Amygdala (tissue), 56 donors: ENCODE data around the gene MRPL57.
"Not testable (repeated sequence)": the region's sequence is repeated elsewhere in the genome, so short reads cannot be mapped to it uniquely, and the experiment has no call there.

Experiments
- DNase-seq, 56 donors: peaks; one replicate each; lab custom pipeline; 2025; lab: John Stamatoyannopoulos, UW

Gene MRPL57

DNA sequence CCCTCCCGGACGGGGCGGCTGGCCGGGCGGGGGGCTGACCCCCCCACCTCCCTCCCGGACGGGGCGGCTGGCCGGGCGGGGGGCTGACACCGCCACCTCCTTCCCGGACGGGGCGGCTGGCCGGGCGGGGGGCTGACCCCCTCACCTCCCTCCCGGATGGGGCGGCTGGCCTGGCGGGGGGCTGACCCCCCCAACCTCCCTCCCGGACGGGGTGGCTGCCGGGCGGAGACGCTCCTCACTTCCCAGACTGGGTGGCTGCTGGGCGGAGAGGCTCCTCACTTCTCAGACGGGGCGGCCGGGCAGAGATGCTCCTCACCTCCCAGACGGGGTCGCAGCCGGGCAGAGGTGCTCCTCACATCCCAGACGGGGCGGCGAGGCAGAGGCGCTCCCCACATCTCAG lies 10.0 kb downstream of the MRPL57 start:
- DNase-seq: not testable (repeated sequence)

DNA sequence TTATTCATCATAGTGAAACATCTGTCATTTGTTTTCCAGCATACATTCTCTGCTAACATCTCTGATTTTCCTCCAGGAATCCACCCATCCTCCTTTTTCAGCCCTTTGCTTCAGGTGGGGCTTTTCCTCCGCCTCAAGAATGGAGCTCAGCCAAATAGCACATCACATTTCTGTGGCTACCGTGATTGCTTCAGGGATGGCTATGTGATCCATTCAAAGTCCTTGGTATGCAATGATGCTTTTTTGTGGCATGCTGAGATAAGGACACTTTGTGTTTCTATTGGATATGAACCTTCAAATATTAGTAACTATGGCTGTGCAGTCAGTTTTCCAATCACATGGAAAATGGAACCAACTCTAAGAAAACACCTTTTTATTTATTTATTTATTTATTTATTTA lies 18.3 kb downstream of the MRPL57 start:
- not testable (repeated sequence) for DNase-seq

DNA sequence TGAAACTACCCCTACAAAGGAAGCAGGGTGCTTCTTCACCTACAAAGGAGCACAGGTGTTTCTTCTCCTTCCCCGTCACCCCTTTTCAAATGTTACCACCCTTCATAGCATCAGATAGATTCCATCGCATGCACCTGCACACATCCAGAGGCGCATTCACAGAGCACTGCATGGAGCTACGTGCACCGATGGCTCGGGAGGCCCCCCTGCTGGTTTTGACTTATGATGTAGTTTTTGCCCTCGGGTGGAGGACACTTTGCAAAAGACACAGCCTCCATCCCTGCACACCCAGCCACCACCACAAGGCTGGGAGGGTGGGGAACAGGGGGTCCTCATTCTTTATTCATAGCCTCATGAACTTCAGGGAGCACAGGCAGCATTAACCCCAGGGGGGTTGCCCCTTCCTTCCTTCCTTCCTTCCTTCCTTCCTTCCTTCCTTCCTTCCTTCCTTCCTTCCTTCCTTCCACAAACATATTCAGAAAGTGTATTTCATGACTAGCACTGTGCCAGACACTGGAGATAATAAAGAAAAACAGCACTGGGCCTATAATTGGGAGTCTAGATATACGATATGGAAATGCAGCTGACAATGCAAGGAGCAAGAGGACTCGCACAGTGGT lies 21.3 kb downstream of the MRPL57 start:
- DNase-seq: not testable (repeated sequence)

DNA sequence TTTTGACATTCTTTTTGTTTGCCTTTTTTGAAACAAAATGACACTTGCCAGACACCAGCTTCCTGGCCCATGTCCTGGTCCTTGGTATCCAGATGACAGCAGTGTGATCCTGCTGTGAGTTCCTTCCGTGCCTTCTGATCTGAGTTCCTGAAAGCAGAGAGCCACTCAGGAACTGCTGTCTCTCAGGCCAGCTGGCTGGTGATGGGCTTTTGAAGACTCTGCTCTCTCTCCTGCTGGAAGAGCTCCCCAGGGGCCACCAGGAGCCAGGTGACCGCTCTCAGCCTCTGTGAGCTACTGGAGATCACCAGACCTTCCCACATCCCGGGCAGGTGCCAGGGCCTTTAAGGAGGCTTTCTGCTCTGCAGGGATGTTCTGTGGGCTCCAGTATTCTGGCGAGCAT lies 21.9 kb downstream of the MRPL57 start:
- not testable (repeated sequence) for DNase-seq

DNA sequence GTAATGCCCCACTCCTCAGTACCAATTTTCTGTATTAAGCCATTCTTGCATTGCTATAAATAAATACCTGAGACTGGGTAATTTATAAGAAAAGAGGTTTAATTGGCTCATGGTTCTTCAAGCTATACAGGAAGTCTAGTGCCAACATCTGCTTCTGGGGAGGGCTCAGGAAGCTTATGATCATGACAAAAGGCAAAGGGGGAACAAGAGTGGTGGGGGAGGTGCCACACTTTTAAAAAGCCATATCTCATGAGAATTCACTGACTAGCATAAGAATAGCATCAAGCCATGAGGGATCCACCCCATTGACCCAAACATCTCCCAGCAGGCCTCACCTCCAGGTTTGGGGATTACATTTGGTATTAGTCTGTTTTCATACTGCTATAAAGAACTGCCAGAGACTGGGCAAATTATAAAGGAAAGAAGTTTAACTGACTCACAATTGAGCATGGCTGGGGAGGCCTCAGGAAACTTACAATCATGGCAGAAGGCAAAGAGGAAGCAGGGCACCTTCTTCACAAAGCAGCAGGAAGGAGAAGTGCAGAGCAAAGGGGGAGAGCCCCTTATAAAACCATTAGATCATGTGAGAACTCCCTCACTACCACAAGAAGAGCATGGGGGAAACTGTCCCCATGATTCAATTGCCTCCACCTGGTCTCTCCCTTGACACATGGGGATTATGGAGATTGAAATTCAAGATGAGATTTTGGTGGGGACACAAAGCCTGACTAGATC lies 25.2 kb downstream of the MRPL57 start:
- not testable (repeated sequence) for DNase-seq

DNA sequence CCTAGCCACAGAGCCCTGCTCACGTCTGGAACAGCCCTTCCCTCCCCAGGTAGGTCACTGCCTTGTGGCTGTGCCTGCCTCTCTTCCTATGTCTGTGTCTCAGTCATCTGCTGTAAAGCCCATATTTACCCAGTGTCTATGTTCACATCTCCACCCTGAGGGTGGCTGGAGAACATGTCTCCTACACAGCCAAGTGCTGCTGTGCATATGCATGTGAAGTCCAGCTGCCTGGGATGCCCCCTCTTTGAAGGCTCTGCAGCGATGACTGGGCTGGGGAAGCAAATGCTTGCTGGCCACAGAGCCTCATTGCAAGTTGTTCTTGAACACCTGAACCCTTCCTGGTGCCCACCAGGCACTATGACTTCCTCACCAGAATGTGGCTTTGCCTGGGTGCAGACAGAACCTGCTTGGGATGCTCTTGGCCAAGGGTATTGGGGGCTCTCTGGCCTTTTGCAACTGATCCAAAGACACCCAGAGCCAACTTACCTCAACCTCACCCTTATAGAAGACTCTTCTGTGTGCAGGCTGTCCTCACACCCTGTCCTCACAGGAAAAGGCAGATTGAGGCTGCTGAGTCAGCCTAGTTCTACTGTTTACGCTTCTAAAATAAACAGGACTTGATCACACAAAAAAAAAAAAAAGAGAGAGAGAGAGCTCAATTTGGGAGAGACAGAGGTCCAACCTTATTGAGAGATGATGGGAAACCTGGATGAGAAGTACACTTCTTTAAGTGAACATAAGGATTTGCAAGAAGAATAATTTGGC lies 26.5 kb downstream of the MRPL57 start:
- DNase-seq: no peak

DNA sequence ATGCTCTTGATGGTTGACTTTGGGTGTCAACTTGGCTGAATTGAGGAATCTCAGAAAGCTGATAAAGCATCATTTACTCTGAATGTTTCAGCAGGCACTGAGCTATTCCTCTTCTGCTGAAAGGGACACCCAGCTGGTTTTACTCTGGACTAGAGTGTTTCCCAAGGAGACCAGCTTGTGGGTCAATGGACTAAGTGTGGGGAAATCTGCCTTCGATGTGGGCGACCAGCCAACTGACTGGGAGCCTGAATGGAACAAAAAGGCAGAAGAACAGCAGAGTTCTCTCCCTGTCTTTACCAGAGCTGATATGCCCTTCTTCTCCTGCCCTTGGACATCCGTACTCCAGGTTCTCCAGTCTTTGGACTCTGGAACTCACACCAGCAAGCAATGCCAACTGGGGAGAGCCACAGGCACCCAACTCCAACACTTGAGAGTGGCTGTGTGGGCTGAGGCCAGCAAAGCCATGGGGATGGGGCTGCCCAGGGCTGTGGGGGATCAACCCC lies 32.2 kb downstream of the MRPL57 start:
- DNase-seq: no peak

DNA sequence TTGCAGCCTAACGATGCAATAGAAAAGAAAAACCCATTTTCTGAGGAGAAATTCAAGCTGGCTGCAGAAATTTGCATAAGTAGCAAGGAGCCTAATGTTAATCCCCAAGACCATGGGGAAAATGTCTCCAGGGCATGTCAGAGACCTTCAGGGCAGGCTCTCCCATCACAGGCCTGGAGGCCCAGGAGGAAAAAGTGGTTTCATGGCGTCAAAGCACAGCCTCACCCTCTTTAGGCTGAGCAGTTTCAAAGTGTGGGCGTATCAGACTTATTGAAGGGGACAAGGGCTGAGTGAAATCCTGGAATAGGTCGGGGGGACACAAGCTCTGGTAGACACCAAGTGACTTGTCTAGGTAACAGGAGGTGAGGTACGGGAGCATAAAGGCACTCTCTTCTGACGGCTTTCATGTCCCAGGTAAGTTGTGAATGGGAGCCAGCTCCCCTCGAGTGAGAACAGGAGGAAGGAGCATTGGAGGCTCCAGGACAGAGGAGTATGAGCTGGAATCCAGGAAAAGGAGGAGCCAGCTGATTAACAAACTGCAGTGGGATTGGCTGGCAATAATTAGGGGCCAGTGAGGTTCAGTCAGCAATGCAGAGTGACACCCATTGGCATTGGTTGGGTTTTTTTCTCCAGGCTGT lies 35.8 kb downstream of the MRPL57 start:
- DNase-seq: no peak

DNA sequence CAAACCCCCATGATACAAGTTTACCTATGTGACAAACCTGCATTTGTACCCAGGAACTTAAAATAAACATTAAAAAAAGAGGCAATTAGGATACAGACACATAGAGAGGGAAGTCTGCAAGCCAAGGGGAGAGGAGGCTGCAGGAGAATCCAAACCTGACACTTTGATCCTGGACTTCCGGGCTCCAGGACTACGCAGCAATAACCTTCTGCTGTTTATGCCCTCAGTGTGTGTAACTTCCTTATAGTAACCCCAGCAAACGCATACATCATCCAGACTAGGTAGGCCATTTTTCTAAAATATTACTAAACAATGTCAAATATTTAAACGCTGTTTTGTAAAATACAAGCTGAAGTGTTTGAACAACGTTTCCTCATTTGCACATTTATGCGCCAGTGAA lies 39.0 kb downstream of the MRPL57 start:
- DNase-seq: not testable (repeated sequence)

DNA sequence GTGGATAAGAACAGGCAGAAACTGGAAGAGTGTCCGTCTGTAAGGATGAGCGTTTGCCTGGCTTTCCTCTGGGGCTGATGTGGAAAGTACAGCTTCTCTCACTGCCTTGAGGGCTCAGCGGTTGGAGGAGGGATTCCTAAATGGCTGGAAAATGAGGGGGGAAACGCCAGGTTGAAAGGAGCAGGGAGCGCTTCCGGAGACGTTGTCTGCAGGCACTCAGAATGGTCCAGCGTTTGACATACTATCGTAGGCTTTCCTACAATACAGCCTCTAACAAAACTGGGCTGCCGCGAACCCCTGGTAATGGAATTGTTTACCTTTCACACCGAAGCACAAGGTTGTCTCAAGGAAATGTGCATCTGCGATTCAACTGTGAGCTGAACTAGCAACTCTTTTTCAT lies 39.9 kb downstream of the MRPL57 start:
- DNase-seq: no peak

DNA sequence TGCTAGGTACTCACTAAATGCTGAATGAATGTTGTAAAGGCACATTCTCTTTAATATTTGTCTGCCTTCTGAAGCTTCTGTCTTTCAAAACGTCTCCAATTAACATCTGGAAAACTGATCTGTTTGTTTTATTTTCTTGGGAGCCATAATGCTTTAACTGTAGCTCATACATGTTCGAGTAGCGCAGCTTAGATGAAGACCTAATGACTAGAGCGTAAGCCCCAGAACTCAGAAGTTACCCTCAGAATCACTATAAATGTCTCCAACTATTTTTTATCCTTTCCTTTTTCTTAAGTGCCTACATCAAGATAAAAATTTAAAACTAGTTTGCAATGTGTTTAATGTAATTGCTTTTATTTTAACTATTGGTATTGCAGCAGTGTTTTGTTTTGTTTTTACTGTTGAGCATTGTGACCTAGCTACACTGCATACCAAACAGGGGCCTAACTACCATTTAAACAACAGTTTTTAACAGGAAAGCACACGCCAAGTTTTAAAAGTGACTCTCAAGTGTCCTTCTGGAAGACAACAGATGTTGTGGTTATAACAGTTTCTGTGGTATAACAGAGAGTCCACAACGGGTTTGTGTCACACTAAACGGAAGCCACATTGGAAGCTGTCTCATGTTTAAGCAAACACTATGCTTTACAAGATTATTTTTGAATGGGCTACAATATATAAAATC lies 42.0 kb downstream of the MRPL57 start:
- DNase-seq: no peak

DNA sequence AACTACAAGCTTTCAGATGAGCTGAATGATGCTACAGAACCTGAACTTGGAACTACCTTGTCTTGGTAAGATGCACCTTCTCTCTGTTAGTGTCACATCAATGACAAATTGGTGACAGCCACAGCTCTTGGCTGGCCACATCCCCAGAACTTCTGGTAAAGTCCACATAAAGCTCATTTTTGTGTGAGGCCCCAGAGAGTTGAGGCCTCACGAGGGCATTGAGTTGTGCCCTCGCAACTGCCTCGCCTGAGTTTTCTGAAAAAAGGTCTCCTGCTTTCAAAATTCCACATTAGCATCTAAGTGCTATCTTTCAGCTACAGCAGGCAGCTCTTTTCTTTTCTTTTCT lies 42.6 kb downstream of the MRPL57 start:
- DNase-seq: no peak

DNA sequence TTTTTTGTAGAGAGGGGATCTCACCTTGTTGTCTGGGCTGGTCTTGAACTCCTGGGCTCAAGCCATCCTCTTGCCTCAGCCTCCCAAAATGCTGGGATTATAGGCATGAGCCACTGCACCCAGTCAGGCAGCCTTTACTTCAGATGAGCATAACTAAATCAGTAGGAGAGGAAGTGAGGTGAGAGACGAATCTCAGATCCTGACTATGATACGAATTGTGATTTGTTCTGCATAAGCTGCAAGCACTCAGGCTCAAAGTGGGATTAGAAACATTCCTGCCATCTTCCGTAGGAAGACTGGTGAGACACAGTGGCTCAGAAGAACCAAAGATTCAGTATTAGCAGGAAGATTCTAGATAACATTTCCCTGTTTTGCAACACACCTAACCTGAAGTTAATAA lies 43.3 kb downstream of the MRPL57 start:
- DNase-seq: not testable (repeated sequence)

DNA sequence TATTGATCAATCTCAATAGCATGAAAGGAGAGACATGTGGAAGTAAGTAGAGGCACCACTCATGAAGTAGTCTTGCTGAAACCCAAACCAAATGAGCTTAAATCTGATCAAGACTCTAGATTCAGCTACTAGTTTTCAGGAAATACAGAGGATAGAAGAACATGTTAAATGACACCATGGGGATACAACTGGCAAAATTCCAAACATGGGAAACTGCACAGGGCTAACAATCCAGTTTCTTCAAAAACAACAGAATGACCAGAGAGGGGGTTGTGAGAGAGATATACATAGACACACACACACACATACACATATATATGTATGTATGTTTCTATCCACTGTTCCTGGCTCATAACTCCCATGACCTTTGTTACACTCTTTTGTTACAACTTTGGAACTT lies 44.8 kb downstream of the MRPL57 start:
- DNase-seq: no peak

DNA sequence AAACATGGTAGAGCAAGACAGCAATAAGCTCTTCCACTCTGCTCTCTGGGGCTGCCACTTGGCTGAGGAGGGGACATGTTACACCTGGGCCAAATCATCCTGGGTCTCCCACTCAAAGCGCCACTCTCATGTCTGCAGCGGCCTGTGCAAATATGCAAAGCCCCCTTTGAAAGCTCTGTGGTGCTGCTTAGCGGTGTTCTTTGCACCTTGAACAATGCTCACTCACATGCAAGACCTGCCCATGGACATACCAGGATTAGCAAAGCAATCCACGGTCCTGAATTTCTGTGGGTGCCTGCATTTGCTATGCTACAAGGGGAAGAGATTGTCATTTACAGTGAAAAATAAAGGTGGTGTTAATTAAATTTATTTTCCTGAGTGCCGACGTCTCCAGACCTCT lies 48.6 kb downstream of the MRPL57 start:
- no peak for DNase-seq

DNA sequence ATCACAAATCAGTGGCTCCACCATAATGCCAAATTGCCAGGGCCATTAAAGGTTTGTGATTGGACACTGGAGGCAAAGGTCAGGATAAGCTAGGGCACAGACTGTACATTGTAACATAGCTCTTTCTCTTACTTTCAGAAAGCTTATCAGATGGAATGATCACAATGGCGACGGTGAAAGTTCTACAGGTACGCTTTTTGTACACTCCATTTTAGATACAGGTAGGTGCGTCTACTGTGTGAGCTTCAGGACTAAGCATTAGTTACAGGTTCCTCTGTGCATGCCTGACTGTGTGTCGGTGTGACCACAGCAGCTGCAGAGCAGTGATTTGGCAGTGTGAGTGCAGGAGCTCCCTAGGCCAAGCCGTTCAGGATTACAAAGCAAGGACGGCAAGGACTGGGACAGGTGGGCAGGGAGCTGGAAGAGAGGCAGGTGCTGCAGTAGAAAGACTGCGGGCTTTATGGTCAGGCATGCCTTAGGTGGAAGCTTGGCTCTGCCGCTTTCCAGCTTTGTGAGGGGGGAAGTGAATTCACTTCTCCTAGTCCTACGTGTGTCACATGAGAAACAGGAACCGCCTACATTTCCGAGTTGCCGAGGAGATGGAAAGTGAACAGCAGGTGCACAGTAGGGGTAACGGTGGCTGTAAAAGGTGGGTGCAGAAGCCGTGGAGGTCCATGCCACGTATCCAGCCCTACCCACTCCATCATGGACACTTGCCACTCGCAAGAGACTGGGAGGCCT lies 49.6 kb downstream of the MRPL57 start:
- DNase-seq: no peak

DNA sequence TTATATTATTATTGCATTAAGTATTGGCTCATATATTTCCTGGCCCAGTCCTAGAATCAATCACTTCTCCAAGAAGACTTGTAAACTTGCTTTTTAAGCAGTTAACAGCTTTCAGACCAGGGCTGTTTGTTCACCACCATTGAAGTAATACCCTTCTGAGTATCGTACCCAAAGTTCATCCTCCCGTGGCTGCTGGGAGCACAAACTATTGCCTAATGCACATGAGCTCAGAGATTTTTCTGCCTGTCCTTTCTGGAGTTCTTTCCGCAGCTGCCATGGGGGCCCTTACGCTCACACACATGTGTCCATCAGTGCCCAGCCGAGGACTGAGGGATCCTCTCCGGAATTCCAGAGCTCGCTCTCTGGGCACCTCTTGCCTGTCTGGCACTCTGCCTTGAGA lies 51.5 kb downstream of the MRPL57 start:
- no peak for DNase-seq
